Naive thymus-derived CD4-positive, alpha-beta T cell (primary cell): ENCODE data around the gene OR51L1. TPM values are rescaled to one million over a fixed set of nuclear protein-coding genes. Genes with fewer than 3 reads are reported as not detected.

Experiments used
- ATAC-seq: fragments of 150-1000 bp; cut with Tn5 transposase; 2 replicates; pipeline ENCODE4 v1.10.0; 2021; ENCODE audit warnings: mild to moderate bottlenecking, moderate library complexity
- CTCF ChIA-PET: fragments of 350-600 bp; sonication (Branson Sonifier 250); formaldehyde crosslinking; loops from one replicate; lab custom pipeline; 2021; ENCODE audit warnings: antibody characterized with exemption; lab: Charles Lee
- POLR2A ChIA-PET: fragments of 350-600 bp; sonication (Branson Sonifier 250); formaldehyde crosslinking; loops from one replicate; lab custom pipeline; 2021; ENCODE audit warnings: antibody characterized with exemption, inconsistent platforms; lab: Charles Lee
- DNase-seq, 9 donors: peaks; one replicate each; pipeline versions ENCODE4 v3.0.0 to v3.0.0-alpha.2; 2020 to 2022; ENCODE audit warnings: mixed read lengths in 1 of 9
- H3K27ac ChIP-seq: one replicate; pipeline ENCODE4 v1.7.0; 2013; ENCODE audit warnings: mild to moderate bottlenecking, low read depth, low read length, moderate library complexity
- H3K27me3 ChIP-seq, 2 donors: one replicate each; pipeline ENCODE4 v1.7.0; 2013; ENCODE audit warnings: low read length in 2 of 2, mild to moderate bottlenecking in 2 of 2, moderate library complexity in 2 of 2; ENCODE audit not compliant: control insufficient read depth in 2 of 2, insufficient read depth in 2 of 2
- H3K36me3 ChIP-seq, 3 experiments: 1 replicate in 2 of 3; 2 replicates in 1 of 3; pipeline ENCODE4 v1.7.0; 2013; ENCODE audit warnings: low read length in 3 of 3, mild to moderate bottlenecking in 3 of 3, moderate library complexity in 1 of 3; ENCODE audit not compliant: insufficient read depth in 3 of 3, control insufficient read depth in 2 of 3
- H3K4me1 ChIP-seq, 2 donors: one replicate each; pipeline ENCODE4 v1.7.0; 2013; ENCODE audit warnings: low read length in 2 of 2, mild to moderate bottlenecking in 2 of 2, moderate library complexity in 1 of 2; ENCODE audit not compliant: control insufficient read depth in 2 of 2, insufficient read depth in 2 of 2
- H3K4me3 ChIP-seq: 2 replicates; pipeline ENCODE4 v1.7.0; 2013; ENCODE audit warnings: mild to moderate bottlenecking, low read length
- H3K9me3 ChIP-seq, 3 experiments: 1 replicate in 2 of 3; 2 replicates in 1 of 3; pipeline ENCODE4 v1.7.0; 2013; ENCODE audit warnings: low read length in 3 of 3; ENCODE audit not compliant: control insufficient read depth in 2 of 3
- H3K27ac Mint-ChIP-seq, 9 donors: one replicate each; pipeline ENCODE4 v1.8.0; 2020 to 2022; ENCODE audit warnings: mixed read lengths in 9 of 9, mild to moderate bottlenecking in 8 of 9, moderate library complexity in 5 of 9, inconsistent platforms in 2 of 9
- H3K27me3 Mint-ChIP-seq, 5 donors: one replicate each; pipeline ENCODE4 v1.8.0; 2021 to 2022; ENCODE audit warnings: mixed read lengths in 5 of 5, mild to moderate bottlenecking in 1 of 5
- H3K36me3 Mint-ChIP-seq, 5 donors: one replicate each; pipeline ENCODE4 v1.8.0; 2020 to 2022; ENCODE audit warnings: mixed read lengths in 5 of 5, mild to moderate bottlenecking in 3 of 5, inconsistent platforms in 1 of 5
- H3K4me1 Mint-ChIP-seq, 7 donors: one replicate each; pipeline ENCODE4 v1.8.0; 2020 to 2022; ENCODE audit warnings: mixed read lengths in 7 of 7, mild to moderate bottlenecking in 3 of 7, inconsistent platforms in 1 of 7
- H3K4me3 Mint-ChIP-seq, 10 donors: one replicate each; pipeline ENCODE4 v1.8.0; 2020 to 2022; ENCODE audit warnings: mild to moderate bottlenecking in 10 of 10, mixed read lengths in 10 of 10, moderate library complexity in 6 of 10, inconsistent platforms in 2 of 10
- H3K9me3 Mint-ChIP-seq, 11 donors: one replicate each; pipeline ENCODE4 v1.8.0; 2020 to 2022; ENCODE audit warnings: mixed read lengths in 11 of 11, mild to moderate bottlenecking in 4 of 11, inconsistent platforms in 1 of 11, moderate library complexity in 1 of 11
- intact Hi-C, 2 donors: fragments of 100-400 bp; cut with micrococcal nuclease; formaldehyde crosslinking; loops; one replicate each; pipeline ENCODE4 v1.15.1; 2023
- polyA plus RNA-seq, 2 donors: library from polyadenylated mRNA; unstranded; fragments of 300-500 nt; fragmentation: Illumina TruSeq; gene quantifications; one replicate each; pipeline ENCODE4 v1.2.3, GENCODE V29; 2021
- total RNA-seq, 6 experiments: library from RNA in 5 of 6; stranded (reverse) in 5 of 6; gene quantifications; 1 replicate in 5 of 6; 2 replicates in 1 of 6; pipeline ENCODE4 v1.2.3 and lab custom pipeline; 2021 to 2026

OR51L1 gene
- total and polyA plus RNA-seq, 7 experiments from 2014 or later = not detected

DNA sequence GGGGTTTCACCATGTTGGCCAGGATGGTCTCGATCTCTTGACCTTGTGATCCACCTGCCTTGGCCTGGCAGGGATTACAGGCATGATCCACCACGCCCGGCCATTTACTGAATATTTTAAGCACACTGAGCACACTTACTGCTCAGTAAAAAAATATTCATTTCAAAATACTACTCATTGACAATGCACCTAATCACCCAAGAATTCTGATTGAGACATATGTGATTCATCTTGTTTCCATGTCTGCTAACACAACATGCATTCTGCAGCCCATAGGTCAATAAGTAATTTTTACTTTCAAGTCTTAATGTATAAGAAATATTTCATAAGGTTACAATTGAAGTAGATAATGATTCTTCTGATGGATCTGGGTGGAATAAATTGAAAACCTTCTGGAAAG lies 47.4 kb downstream of the OR51L1 start:
- DNase-seq = no peak
- POLR2A ChIA-PET = no interaction called here
- Histone ChIP-seq H3K27ac (no peak overlapping the region), H3K36me3 (no peaks in the 10 kb centered on the region), H3K27me3 (no peaks in the 10 kb centered on the region), H3K4me3 (no peak overlapping the region), H3K9me3 (no peaks in the 10 kb centered on the region), H3K4me1 (no peaks in the 10 kb centered on the region)
- no peak overlapping the region for H3K4me3 Mint-ChIP-seq
- ATAC-seq = no peak
- H3K27me3 Mint-ChIP-seq = peaks cover 0 to 6% (median 0%) of the 10 kb centered on the region in 5 donors
- H3K9me3 Mint-ChIP-seq = peaks cover 0 to 12% (median 0%) of the 10 kb centered on the region in 11 donors
- CTCF ChIA-PET = no interaction called here
- no peak overlapping the region for H3K27ac Mint-ChIP-seq
- intact Hi-C loops = no loop called here
- no peaks in the 10 kb centered on the region for H3K4me1 Mint-ChIP-seq
- H3K36me3 Mint-ChIP-seq = no peaks in the 10 kb centered on the region

DNA sequence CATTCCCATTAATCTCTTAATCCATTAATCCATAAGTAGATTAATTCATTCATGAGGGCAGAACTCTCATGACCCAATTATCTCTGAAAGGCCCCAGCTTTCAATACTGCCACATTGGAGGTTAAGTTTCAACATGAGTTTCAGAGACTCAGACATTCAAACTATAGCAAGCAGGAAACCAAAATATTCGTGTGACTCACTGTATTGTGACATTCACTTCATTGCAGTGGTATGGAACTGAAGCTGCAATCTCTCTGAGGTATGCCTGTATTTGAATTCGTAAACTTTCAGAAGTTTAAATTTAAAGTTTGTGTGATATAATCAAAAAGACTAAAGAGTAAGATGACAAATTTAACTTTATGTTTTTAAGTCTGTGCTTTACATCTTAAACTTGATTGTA lies 48.7 kb downstream of the OR51L1 start:
- Histone ChIP-seq H3K4me3 (no peak overlapping the region), H3K27me3 (no peaks in the 10 kb centered on the region), H3K36me3 (no peaks in the 10 kb centered on the region), H3K27ac (no peak overlapping the region), H3K4me1 (no peaks in the 10 kb centered on the region), H3K9me3 (no peaks in the 10 kb centered on the region)
- POLR2A ChIA-PET = no interaction called here
- no peaks in the 10 kb centered on the region for H3K4me1 Mint-ChIP-seq
- H3K36me3 Mint-ChIP-seq = no peaks in the 10 kb centered on the region
- peaks cover 0 to 6% (median 0%) of the 10 kb centered on the region in 5 donors for H3K27me3 Mint-ChIP-seq
- H3K4me3 Mint-ChIP-seq = no peak overlapping the region
- intact Hi-C loops = no loop called here
- CTCF ChIA-PET = no interaction called here
- no peak overlapping the region for H3K27ac Mint-ChIP-seq
- peaks cover 0 to 10% (median 0%) of the 10 kb centered on the region in 11 donors for H3K9me3 Mint-ChIP-seq
- ATAC-seq (no peak), DNase-seq (no peak)

DNA sequence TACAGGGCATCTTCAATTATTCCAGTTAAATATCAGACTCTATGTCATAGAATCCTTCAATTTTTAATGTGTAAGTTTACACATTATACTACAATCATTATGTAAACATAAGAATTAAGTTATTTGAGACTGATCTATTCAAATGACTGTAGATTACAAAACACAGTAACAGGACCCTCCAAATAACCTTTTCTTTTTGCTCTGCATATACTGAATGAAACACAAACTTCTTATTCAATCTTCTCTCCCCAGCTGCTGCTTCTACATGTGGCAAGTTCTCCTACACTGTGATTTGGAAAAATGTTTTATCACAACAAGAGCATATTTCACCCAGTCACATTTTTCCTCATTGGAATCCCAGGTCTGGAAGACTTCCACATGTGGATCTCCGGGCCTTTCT lies 51.6 kb downstream of the OR51L1 start, which contains the start of gene OR52J3:
TSS of gene OR52J3 (plus strand) at position 301 of the 400 bp plus-strand sequence. CDS start at position 301, 0 bp downstream.
- Histone ChIP-seq H3K27ac (no peak within 1 kb of the TSS), H3K4me3 (no peak within 1 kb of the TSS), H3K4me1 (no peaks in the 10 kb centered on the region), H3K9me3 (no peaks in the 10 kb centered on the region), H3K36me3 (no peaks in the 10 kb centered on the region), H3K27me3 (no peaks in the 10 kb centered on the region)
- POLR2A ChIA-PET = no interaction called here
- no peaks in the 10 kb centered on the region for H3K36me3 Mint-ChIP-seq
- no peak within 1 kb of the TSS for H3K27ac Mint-ChIP-seq
- no peak within 1 kb of the TSS for H3K4me3 Mint-ChIP-seq
- CTCF ChIA-PET = no interaction called here
- ATAC-seq = no peak
- H3K4me1 Mint-ChIP-seq = no peaks in the 10 kb centered on the region
- intact Hi-C loops = no loop called here
- H3K9me3 Mint-ChIP-seq = peaks cover 0 to 10% (median 0%) of the 10 kb centered on the region in 11 donors
- H3K27me3 Mint-ChIP-seq = peaks cover 0 to 4% (median 0%) of the 10 kb centered on the region in 5 donors
- no peak for DNase-seq

DNA sequence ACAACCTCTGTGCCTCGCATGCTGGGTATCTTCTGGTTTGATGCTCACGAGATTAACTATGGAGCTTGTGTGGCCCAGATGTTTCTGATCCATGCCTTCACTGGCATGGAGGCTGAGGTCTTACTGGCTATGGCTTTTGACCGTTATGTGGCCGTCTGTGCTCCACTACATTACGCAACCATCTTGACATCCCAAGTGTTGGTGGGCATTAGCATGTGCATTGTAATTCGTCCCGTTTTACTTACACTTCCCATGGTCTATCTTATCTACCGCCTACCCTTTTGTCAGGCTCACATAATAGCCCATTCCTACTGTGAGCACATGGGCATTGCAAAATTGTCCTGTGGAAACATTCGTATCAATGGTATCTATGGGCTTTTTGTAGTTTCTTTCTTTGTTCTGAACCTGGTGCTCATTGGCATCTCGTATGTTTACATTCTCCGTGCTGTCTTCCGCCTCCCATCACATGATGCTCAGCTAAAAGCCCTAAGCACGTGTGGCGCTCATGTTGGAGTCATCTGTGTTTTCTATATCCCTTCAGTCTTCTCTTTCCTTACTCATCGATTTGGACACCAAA lies 52.2 kb downstream of the OR51L1 start:
- Histone ChIP-seq H3K9me3 (no peaks in the 10 kb centered on the region), H3K27ac (no peak overlapping the region), H3K4me1 (no peaks in the 10 kb centered on the region), H3K36me3 (no peaks in the 10 kb centered on the region), H3K4me3 (no peak overlapping the region), H3K27me3 (no peaks in the 10 kb centered on the region)
- POLR2A ChIA-PET = no interaction called here
- Mint-ChIP-seq H3K36me3 (no peaks in the 10 kb centered on the region), H3K4me1 (no peaks in the 10 kb centered on the region), H3K27me3 (peaks cover 0 to 4% (median under 1%) of the 10 kb centered on the region in 5 donors), H3K4me3 (no peak overlapping the region), H3K9me3 (peaks cover 0 to 10% (median 0%) of the 10 kb centered on the region in 11 donors), H3K27ac (no peak overlapping the region)
- CTCF ChIA-PET = no interaction called here
- intact Hi-C loops = no loop called here
- no peak for ATAC-seq
- DNase-seq = no peak

Other genes with a start within 250 kb of the OR51L1 start
- not detected for gene OR51F1, start 224.9 kb upstream of the OR51L1 start, total RNA-seq
- not detected for gene OR51F1, start 224.9 kb upstream of the OR51L1 start, polyA plus RNA-seq
- gene OR52R1, start 190.5 kb upstream of the OR51L1 start, total RNA-seq = not detected
- gene OR52R1, start 190.5 kb upstream of the OR51L1 start, polyA plus RNA-seq = not detected
- not detected for gene OR51F2, start 173.5 kb upstream of the OR51L1 start, total RNA-seq
- gene OR51F2, start 173.5 kb upstream of the OR51L1 start, polyA plus RNA-seq = not detected
- gene OR51S1, start 145.6 kb upstream of the OR51L1 start, total RNA-seq = not detected
- not detected for gene OR51S1, start 145.6 kb upstream of the OR51L1 start, polyA plus RNA-seq
- not detected for gene OR51T1, start 113.0 kb upstream of the OR51L1 start, total RNA-seq
- not detected for gene OR51T1, start 113.0 kb upstream of the OR51L1 start, polyA plus RNA-seq
- gene OR51A7, start 91.1 kb upstream of the OR51L1 start, total RNA-seq = not detected
- gene OR51A7, start 91.1 kb upstream of the OR51L1 start, polyA plus RNA-seq = not detected
- gene OR51G2, start 75.5 kb upstream of the OR51L1 start, total RNA-seq = not detected
- gene OR51G2, start 75.5 kb upstream of the OR51L1 start, polyA plus RNA-seq = not detected
- gene OR51G1, start 70.5 kb upstream of the OR51L1 start, total RNA-seq = not detected
- not detected for gene OR51G1, start 70.5 kb upstream of the OR51L1 start, polyA plus RNA-seq
- gene OR51A4, start 47.2 kb upstream of the OR51L1 start, total RNA-seq = not detected
- gene OR51A4, start 47.2 kb upstream of the OR51L1 start, polyA plus RNA-seq = not detected
- gene OR51A2, start 39.1 kb upstream of the OR51L1 start, total RNA-seq = not detected
- not detected for gene OR51A2, start 39.1 kb upstream of the OR51L1 start, polyA plus RNA-seq
- not detected for gene OR52J3, start 51.7 kb downstream of the OR51L1 start, total RNA-seq
- not detected for gene OR52J3, start 51.7 kb downstream of the OR51L1 start, polyA plus RNA-seq
- not detected for gene OR52E2, start 64.8 kb downstream of the OR51L1 start, total RNA-seq
- not detected for gene OR52E2, start 64.8 kb downstream of the OR51L1 start, polyA plus RNA-seq
- gene OR52E1, start 74.7 kb downstream of the OR51L1 start, total RNA-seq = not detected
- not detected for gene OR52E1, start 74.7 kb downstream of the OR51L1 start, polyA plus RNA-seq
- not detected for gene OR52A5, start 143.5 kb downstream of the OR51L1 start, total RNA-seq
- gene OR52A5, start 143.5 kb downstream of the OR51L1 start, polyA plus RNA-seq = not detected
- not detected for gene OR52A1, start 159.9 kb downstream of the OR51L1 start, total RNA-seq
- gene OR52A1, start 159.9 kb downstream of the OR51L1 start, polyA plus RNA-seq = not detected
- not detected for gene OR51V1, start 205.8 kb downstream of the OR51L1 start, total RNA-seq
- gene OR51V1, start 205.8 kb downstream of the OR51L1 start, polyA plus RNA-seq = not detected
- 10 to 100 TPM in 1 of 5 experiments, under 1 TPM in 1, not detected in 3; 1.00 to 56.2 TPM for gene HBB, start 232.2 kb downstream of the OR51L1 start, total RNA-seq
- under 1 TPM; 0.67 to 0.91 TPM for gene HBB, start 232.2 kb downstream of the OR51L1 start, polyA plus RNA-seq
- gene HBD, start 239.6 kb downstream of the OR51L1 start, total RNA-seq = not detected
- not detected for gene HBD, start 239.6 kb downstream of the OR51L1 start, polyA plus RNA-seq